Eye (tissue), 1 donor: ENCODE results near the gene RAD51B.
"Not testable (repeated sequence)": the region's sequence is repeated elsewhere in the genome, so short reads cannot be mapped to it uniquely, and the experiment has no call there.

Experiments used
- DNase-seq: peaks from one replicate; pipeline ENCODE4 v3.0.0-alpha.2; 2015

Gene RAD51B

DNA sequence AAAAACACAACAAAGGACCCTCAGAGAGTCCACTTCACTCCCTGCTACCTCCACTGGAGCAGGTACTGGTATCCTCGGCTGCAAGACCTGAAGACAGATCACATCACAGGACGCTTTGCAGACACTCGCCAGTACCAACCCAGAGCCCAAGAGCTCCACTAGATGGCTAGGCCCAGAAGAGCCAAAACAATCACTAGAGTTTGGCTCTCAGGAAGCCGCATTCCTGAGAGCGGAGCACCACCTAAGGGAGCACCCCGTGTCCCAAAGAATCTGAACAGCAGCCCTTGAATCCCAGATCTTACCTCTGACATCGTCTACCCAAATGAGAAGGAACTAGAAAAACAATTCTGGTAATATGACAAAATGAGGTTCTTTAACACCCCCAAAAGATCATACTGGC, 399.8 kb downstream of the RAD51B start:
- no peak for DNase-seq

DNA sequence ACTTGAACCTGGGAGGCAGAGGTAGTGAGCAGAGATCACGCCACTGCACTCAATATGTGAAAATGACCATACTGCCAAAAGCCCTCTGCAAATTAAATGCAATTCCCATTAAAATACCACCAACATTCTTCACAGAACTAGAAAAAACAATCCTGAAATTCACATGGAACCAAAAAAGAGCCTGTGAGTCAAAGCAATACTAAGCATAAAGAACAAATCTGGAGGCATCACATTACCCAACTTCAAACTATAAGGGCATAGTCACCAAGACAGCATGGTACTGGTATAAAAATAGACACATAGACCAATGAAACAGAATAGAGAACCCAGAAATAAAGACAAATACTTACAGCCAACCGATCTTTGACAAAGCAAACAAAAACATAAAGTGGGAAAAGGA, 401.5 kb downstream of the RAD51B start:
- DNase-seq: not testable (repeated sequence)

DNA sequence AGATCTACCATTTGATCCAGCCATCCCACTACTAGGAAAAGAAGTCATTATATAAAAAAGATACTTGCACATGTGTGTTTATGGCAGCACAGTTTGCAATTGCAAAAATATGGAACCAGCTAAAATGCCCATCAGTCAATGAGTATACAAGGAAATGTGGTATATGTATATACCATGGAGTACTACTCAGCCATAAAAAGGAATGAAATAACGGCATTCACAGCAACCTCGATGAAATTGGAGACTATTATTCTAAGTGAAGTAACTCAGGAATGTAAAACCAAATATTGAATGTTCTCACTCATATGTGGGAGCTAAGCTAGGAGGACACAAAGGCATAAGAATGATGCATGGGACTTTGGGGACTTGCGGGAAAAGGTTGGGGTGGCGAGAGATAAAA, 402.6 kb downstream of the RAD51B start:
- DNase-seq: no peak

GRCh38 chr14:68222726-68223125, 403.1 kb downstream of the RAD51B start:
- no peak for DNase-seq

- peak; percentile 14 for DNase-seq
Observed at GRCh38 chr14:68223631-68224030, 404.1 kb downstream of the RAD51B start.

- DNase-seq: no peak
Observed at GRCh38 chr14:68225321-68225720, 405.7 kb downstream of the RAD51B start.

- DNase-seq: no peak
Observed at GRCh38 chr14:68226523-68226922, 406.9 kb downstream of the RAD51B start.

GRCh38 chr14:68228656-68229055, 409.1 kb downstream of the RAD51B start:
- no peak for DNase-seq

DNA sequence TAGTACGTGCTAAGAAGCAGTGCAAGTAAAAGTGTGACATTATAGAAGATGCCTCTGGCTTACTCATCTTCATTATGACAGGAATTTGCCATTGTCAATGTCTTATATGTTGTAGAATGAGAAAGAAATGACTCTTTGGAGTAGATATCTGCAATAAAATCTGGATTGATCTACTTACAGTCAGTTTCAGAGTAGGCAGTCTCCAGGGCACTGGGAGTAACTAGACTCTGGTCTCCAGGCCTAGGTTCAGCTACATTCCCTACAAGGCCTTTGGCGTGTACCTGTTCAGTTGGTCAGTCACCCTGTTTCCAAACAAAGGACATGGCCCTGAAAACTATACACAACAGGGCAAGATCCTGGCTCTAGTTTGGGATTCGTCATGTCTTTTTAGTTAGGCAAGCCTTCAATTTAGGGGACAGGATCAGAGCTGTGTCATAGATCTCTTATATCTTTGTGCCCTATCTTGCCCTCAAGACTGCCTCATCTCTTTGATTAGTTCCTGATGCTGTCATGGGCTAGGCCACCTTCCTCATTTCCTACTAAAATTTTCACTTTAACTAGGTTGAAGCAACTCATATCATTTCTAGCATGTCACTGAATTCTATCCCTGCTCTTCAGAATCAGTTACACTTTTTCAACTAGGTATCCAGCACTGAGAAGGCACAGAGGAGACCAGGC, 410.0 kb downstream of the RAD51B start:
- no peak for DNase-seq

DNA sequence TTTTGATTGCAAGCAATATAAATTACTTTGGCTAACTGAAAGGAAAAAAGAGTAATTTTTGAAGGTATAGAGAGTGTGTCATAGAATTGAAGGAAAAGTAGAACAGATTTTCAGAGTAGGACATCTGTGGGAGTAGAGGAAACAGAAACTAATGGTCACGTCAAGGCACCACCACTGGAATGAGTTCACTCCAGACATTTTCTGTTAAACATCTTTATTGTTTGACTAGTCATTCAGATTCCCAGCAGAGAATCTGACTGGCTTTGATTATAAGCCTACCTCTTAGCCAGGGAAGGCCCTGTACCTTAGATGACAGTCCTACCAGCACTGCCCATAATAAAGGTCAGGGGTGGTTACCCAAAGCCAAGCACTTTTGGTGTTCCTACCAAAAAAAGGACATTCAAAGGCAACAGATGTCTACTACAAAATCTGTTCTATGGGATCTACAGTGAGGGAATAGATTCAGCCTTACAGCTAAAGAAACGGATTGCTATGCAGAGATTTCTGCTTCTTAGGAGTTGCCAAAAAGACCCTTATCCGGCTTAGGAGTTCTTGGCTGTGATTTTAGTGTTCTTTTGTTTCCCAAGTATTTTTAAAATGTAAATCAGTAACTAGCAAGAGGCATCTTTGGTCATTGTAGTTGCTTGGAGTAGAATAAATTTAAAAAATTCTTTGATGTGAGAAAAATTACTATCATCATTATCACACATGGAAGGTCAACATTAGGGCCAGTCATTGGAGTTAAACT, 410.8 kb downstream of the RAD51B start:
- no peak for DNase-seq

- DNase-seq: peak; percentile 19
Observed at GRCh38 chr14:68230950-68231717, 411.6 kb downstream of the RAD51B start.

DNA sequence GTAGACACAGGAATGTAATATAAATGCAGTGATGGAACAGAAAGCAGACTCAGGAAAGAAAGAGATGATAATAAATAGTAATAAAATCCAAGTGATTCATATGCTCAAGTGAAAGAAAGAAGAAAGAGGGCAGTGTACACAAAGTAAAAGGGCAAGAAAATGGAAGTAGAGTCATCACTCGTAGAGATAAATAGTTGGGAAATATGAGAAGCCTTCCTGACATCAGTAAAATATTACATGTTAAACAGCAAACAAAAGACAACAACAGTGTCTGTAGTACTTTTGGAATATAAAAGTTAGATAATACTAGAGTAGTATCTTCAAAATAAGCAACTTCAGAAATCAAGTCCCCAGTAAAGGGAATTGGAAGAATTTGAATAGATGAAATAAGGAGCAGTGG, 412.3 kb downstream of the RAD51B start:
- DNase-seq: no peak

DNA sequence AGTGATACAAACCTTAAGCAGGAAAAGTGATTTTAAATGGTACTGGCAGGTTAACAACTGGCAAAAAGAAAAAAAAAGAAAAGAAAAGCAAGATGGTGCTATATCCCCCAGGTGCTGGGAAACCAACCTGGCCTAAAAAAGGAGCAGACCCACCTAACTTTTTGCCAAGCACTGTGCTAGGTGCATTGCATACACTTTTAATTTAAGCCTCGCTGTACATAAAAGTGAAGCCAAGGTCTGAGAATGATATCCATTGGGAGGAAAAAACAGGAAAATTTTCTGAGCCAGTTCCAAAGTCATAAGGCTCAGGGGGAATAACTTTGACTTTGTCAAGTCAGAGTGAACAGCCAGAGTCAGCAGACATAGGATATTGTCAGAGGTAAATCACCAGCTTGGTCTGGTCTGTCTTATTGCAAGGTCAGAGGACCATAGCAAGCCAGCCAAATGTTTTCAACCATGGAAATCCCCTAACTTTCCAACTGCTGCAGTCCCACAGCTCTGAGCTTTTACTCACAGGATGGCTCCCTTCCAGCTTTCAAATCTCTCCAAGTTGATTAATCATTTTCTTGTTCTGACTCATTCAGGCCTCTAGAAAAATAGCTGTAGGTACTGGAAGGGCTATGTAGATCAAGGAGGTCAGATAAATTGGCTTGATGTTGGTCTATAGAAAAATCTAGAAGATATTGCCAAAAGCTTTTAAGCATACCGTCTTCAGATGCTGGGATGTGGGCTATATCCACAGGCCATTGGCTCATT, 412.9 kb downstream of the RAD51B start:
- DNase-seq: peak; percentile 79

DNA sequence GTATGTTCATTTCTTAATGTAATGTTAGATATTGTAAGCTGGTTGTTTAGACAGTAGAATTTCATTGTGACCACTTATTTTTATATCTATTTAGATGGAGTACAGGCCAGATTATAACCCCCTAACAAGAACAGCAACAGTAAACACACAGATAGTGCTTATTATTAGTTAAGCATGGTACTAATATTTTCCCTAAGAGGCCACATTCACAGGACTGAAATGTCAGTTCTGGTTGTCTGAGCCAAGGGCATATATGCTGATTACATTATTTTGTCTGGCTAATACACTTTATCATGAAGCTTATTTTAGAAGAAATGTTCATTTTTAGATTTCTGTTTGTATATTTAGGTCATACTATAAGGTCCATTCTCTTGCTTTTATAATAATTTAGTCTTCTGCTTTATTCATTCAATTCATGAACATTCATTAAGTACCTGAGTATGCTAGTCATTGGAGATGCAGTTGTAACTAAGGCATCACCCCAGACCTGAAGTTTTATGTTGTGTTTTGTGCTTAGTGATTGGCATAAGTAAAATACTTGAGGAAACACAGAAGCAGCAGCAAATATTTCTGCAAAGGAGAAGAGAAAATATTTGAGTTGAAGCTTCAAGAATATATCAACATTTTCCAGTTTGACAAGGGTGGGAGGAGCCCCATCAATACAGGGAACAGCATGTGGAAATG, 413.7 kb downstream of the RAD51B start:
- no peak for DNase-seq

DNA sequence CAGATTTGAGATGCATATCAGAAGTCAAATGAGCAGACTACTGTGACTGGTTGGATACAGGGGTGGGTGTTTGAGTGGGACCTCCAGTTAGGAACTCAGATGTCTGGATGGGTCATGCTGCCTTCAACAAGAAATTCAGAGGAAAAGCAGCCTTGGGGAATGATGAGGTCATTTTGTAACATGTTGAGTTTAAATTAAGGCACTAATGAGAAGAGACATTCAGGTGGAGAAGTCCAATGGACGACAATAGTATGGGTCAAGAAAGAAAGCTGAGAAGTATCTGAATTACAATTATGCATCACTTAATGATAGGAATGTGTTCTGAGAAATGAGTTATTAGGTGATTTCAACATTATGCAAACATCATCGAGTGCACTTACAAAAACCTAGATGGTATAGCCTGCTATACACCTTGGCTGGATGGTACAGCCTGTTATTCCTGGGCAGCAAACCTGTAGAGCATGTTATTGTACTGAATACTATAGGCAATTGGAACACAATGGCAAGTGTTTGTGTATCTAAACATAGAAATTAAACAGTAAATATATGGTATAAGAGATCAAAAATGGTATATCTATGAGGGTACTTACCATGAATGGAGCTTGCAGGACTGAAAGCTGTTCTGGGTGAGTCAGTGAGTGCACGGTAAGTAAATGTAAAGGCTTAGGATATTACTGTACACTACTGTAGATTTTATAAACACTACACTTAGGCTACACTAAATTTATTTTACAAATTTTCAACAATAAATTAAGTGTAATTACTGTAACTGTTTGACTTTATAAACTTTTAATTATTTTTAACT, 414.7 kb downstream of the RAD51B start:
- peak; percentile 44 for DNase-seq

DNA sequence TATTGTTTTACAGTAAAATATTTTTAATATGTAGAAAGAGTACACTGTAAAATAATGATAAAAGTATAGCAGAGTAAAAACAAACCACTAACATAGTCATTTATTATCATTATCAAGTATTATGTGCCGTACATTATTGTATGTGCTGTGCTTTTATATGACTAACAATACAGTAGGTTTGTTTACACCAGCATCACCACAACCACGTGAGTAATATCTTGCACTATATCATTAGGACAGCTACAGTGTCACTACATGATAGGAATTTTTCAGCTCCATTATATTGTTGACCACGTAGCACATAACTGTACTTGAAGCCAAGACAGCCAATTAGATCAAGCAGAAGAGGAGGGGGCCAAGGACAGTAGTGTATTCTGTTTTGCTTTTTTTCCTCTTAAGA, 415.4 kb downstream of the RAD51B start:
- no peak for DNase-seq

DNA sequence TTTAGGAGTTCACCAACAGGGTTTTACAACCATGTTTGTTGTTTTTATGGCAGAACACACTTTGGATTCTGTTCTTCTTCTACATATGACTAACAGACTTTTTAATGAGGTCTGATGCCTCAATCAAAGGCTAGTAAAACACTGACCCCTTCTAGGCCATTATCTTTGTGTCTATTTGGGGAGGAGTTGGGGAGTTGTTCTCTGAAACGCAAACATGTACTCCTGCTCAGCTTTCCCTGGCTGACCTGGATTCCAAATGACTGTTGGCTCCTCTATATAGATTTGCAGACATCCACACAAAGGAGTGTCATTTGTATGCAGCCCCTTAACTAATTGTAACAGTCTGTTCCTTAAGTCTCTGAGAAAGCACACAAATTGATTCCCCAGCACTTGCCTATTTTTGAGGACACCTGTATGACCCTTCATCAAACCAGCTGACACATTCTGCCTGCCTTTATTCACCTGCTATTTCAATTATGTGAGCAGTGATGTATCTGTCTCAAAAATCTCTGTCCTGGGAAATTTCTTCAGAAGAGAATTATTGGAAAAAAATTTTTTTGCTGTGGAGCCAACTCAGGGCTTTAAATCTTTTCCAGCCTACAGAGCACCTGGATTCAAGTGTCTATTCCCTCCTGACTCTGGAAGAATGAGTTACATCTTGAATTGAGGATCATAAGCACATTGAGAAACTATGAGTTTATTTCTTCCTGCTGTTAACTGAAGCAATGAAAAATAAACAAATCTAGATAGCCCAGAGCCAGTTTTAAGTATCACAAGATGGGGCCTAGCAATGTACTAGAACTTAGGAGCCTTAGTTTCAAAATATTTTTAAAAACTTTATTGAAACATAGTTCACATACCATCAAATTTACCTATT, 417.2 kb downstream of the RAD51B start:
- peak; percentile 50 for DNase-seq

DNA sequence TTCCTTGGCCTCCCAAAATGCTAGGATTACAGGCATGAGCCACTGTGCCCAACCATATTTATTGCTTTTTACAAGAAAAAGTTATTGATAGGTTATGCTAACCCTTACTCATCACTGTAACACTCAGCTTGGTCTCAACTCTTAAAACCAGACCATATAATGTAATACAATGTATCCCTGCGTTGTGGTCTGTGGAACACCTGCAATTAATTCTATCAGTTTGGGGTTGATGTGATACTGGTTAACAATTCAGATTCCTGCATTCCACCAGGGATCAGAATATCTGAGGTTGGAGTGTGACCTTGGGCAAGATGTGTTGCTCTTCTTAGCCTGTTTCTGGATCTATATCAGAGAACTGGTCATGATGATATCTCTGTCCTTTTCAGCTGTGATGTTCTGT, 419.0 kb downstream of the RAD51B start:
- no peak for DNase-seq

GRCh38 chr14:68238976-68239375, 419.4 kb downstream of the RAD51B start:
- DNase-seq: no peak

DNA sequence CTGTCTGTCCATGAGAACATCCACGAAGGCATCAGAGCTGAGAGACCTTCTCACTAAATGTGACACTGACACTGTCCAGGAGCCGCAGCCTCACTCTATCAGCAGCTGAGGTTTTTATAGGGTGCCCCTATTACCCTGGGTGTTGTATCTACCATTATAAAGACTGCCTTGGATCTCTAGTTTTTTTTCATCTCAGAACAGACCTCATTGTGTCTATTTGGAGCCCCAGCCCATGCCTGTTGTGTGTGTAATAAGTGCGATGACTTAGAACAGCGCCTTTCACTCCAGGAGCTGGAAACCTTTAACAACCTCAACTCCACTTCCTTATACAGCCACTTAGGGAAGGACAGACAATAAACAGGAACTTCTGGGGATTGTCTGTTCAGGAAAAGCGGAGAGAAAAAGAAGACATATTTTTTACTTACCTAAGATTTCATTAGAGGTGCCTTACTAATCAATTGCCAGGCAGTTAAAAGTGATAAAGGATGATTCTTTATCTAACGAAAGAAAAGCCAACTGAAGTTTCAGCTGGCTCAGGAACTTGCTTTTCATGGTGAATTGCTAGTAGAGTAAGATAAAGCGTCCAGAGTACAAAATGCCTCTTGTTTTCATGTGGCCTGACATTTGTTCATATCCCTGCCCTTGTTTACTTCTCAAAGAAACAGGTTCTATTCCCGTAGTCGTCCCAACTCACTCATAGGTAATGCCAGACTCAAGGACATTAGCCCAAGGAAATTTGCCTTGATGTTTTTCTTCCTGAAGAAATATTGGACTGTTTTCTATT, 420.6 kb downstream of the RAD51B start:
- no peak for DNase-seq
